Stimulated activated CD4-positive, alpha-beta T cell treated with anti-CD3 and anti-CD28 coated beads, Interleukin-1b, Interleukin-23, amount 100 ng/mL, for 48 hours (primary cell): ENCODE data around the gene DYNC1LI1.

Source experiments
- DNase-seq: peaks from one replicate; pipeline ENCODE4 v3.0.0-alpha.2; 2020

Gene DYNC1LI1

DNA sequence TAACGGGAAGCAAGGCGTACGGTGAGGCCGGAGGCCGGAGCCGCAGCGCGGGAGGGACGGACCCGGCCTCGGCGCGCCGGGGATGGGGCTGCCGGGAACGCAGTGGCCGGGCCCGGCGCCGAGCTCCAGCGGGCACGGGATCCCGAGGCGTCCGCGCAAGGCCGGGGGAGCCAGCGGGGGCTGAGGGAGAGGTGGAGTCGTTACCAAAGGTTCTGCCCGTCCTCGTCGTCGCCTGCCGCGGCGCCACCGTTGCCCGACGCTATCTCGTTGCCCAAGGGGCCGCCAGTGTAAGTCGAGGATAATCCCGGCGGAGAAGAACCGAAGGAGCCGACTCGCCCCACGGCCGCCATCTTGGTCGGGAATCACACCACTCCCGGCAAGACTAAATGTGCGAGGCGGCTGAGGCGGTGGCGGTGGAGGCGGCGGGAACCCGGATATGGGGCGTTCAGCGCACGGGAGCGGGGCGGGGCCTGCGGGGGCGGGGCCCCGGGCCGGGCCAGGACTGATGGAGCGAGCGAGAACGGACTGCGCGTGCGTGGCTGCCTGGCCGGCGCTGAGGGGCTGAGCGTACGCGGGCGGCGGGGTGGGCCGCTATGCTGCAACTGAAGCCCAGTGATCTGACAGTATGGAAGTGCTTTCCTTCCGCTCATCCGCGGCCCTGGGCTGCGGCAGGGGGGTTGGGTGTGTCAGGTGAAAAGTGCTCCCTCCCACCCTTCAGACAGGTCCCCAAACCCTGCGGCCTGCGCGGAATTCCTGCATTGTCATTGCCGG lies at the start of gene DYNC1LI1:
Gene DYNC1LI1 (minus strand): TSS at position 438 of the 771 bp plus-strand sequence. CDS start 88 bp downstream, at position 350.
- peak; percentile 93 for DNase-seq

DNA sequence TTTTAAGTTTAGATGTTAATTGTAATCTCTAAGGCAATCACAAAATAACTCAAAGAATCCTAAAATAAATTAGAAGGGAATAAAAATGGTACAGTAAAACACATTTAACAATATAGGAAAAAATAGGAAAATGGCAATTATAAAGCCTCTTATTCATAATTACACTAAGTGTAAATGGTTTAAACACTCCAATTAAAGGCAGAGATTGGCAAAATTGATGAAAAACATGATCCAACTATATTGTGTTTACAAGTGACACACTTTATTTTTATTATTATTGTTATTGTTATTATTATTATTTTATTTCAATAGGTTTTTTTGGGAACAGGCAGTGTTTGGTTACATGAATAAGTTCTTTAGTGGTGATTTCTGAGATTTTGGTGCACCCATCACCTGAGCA lies 48.7 kb upstream of the DYNC1LI1 start:
- no peak for DNase-seq

DNA sequence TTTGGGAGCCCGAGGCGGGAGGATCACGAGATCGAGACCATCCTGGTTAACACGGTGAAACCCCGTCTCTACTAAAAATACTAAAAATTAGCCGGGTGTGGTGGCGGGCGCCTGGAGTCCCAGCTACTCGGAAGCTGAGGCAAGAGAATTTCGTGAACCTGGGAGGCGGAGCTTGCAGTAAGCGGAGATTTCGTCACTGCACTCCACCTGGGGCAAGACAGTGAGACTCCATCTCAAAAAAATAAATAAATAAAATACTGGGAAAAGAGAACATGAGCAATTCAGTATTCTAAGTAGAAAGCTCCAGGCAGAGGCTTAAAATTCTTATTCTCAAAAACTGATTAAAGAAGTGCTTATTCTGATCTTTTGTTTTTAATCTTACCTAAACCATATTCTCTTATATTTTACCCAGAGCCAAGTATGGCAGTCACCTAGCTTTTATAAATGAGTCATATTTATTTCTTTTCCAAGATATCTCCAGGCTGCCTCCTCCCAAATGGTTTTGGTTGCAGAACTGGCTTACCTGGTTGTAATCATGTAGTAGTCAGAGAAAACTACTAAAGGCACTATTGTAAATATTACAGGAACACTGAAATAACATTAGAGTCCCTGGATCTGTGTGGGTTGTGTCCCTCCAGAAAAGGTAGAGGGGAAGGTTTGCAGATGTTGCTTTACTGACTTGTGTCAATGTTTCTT lies 45.8 kb upstream of the DYNC1LI1 start:
- DNase-seq, result no peak

DNA sequence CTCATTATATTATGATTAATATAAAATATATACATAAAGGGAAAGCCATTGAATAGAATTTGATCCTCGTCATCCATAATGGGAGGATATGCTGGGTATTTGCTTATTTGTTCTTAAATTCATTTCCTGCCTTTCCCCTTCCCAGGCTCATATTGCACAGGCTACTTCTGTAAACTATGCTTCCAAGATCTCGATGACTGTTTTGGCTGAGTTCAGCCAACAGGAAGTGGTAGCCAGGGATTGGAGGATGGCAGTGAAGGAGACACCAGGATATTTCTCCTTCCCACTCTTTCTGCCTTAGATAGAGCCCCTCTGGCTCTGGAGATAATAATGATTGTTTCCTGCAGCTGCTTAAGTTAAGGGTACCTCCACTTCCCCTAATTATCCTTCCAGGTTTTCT lies 44.3 kb upstream of the DYNC1LI1 start:
- DNase-seq, result no peak

DNA sequence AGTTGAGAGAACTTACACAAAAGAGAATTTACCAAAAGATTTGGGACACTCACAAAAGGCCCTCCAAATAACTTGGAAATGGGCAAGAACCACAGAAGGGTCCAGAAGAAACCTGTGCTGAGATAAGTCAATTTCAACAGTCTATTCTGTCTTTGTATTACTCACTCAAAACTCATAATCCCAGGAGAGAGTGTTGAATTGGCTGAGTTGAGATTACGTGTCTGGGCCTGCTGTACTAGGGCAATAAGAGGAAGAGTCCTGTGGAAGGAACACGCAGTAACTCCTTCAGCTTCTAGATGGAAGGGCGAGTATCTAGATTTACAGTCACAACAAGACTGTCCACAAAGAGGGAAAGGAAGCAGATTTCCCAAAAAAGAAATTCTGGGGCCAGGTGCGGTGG lies 42.5 kb upstream of the DYNC1LI1 start:
- no peak for DNase-seq

DNA sequence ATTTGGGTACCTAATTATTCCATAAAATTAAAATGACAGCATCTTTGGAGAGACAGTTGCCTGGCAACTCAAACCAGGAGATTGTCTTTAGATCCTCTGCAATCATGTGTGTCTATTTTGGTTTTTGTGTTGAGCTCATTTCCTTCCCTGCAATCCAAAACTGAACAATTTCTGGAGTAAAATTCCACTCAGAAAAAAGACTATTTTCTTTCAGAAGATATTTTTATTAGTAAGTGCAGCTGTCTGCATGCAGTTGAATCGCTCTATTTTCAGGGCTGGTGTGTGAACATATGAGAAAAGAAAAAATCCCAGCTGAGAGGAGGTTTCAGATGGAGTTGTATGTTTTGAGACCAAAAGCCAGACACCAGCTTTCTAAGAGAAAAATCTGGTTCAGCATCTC lies 41.9 kb upstream of the DYNC1LI1 start:
- DNase-seq, result no peak

DNA sequence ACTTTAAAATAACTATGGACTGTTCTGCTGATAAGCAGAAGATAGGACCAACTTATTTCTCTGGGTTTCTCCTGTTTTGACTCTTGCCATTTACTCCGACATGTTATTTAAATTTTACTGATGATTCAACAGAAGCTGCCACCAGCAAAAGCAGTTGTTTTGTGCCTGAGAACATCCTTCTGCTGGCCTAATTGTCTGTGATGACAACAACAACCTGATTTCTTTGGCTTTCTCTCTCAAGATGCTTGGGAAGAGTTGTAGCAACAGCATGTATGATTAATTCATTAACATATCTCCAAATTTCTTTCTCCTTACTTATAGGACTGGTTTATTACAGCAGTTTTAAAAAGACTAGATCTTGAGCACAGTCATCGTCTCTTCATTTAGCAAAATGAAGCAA lies 36.9 kb upstream of the DYNC1LI1 start:
- DNase-seq, result no peak

DNA sequence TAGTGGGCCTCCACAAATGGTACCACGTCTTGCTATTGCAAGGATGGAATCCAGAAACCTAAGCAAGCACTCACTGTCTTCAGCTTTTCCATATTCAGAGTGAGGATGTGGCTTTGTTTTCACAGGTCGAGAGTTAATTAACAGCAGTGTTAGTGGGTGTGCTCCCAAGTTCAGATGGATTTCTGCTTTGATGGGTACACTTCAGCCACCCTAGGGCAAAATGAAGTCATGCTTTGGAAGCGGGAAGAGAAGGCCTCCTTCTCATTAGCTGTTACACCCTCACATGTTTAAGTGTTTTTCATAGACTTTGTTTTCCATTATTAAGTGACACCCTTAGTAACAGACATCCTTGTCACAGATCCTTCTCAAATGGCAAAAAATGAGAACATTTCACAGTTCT lies 36.3 kb upstream of the DYNC1LI1 start:
- no peak for DNase-seq

DNA sequence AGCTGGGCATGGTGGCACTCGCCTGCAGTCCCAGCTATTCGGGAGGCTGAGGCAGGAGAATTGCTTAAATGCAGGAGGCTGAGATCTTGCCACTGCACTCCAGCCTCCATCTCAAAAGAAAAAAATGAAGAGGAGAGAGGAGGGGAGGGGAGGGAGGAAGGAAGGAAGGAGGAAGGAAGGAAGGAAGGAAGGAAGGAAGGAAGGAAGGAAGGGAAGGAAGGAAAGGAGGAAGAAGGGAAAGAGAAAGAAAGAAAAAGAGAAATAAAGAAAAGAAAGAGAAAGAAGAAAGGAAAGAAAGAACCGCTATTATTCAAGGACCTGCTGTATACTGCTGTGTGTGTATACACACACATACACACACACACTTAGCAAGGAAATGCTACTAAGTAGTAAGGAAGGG lies 35.6 kb upstream of the DYNC1LI1 start:
- no peak for DNase-seq

DNA sequence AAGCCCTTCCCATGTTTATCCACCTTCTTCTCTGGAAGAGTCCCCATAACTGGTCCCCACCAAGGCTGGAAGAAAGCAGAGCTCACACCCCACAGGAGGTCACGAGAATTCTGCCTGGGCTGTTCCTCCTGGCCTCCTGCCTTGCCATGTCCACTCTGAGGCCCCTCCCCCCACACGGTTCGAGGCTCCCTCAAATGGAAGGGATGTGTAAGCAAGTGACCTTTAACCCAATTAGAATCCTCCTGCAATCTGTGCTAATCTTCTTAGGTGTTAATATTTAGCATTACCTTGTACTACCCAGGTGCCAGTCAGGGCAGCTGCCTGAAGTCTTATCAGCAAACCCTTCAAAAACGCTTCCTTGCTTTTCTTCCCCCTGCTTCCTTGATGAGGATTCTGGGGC lies 32.4 kb upstream of the DYNC1LI1 start:
- no peak for DNase-seq

DNA sequence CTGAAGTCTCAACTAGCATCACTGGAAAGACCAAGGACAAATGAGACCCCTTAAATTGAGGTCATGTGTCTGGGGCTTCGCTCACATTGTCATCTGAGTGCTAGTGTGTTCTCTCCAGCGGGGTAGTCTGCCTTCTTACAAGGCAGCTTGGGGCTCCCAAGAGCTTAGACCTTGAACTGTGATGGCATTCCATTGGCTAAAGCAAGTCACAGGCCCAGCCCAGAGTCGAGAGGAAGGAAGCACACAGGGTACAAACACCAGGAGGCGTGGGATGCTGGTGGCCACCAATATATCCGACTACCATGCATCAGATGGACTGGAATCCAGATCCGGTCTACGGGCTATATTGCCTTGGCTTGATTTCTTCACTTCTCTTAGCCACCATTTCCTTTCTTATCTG lies 31.5 kb upstream of the DYNC1LI1 start:
- no peak for DNase-seq

DNA sequence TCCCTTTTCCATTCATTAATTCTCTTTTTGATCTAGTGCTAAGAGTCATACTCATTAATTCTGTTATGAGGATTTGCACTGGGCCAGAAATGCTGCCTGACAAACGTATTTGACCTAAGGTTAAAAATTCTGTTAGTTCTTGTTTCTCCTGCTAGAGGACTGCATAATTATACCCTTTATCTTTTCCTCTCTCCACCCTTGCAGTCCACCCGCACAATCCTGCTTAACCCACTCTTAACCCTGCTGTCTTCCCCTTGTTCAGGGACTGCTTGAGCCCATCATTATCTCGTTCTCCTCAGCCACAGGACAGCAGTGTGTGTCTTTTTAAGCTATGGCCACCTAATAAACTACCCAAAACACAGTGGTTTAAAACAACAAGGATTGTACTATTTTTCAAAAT lies 31.1 kb upstream of the DYNC1LI1 start:
- no peak for DNase-seq

DNA sequence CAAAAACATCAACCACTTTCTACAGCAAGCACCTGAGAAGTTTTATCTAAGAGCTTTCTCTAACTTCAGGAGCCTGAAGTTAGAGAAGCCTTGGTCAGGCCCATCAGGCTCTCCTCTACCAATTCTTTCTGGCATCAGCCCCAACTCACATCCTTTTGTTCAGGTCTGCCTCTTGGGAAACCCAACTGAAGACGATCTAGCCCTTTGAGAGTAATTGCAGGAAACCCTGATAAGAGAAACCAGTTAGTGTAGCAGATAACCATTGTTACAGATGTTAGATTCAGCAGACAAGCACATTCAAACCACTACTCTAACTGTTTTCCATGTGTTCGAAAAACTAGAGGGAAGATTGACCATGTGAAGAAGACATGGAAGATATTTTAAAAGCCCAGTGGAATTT lies 27.0 kb upstream of the DYNC1LI1 start:
- no peak for DNase-seq

DNA sequence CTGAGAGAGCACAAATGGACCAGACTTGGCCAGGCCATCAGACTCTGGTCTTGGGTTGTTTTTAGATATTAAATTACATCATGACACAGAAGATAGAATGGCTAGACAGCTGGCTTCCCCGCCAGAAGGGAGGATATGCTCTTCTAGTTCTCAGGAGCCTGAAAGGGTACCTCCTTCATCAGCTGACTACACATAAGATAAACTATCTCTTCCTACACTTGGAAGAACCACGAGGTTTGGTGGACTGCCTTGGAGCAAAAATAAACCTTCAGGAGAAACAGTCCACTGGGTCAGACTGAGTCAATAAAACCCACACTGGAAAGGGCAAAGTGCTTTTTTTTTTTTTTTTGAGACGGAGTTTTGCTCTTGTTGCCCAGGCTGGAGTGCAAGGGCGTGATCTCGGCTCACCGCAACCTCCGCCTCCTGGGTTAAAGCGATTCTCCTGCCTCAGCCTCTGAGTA lies 26.3 kb upstream of the DYNC1LI1 start:
- DNase-seq, result no peak

DNA sequence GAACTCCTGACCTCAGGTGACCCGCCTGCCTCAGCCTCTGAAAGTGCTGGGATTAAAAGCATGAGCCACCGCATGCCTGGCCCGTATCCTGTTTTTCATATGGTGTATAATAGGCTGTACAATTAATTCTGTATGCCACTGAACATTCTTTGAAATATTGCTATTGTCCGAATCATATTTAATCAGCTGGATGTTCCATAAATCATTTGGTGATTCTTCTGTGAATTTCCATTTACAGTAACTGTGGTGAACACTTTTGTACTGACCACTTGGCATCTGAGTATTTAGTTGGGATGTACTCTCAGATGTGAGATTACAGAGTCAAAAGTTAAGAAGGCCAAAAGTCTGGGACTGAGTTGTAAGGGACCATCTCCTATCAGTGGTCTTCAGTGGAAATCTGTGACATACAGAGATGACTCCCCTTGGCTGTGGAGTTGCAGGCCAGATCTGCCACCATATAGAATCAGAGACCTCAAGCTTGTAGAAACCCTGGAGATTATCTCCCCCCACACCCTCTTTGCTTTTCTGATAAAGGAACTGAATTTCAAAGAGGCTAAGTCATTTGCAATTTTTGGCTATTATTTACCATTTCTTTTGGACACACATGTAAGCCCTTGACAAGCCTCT lies 25.7 kb upstream of the DYNC1LI1 start:
- no peak for DNase-seq

DNA sequence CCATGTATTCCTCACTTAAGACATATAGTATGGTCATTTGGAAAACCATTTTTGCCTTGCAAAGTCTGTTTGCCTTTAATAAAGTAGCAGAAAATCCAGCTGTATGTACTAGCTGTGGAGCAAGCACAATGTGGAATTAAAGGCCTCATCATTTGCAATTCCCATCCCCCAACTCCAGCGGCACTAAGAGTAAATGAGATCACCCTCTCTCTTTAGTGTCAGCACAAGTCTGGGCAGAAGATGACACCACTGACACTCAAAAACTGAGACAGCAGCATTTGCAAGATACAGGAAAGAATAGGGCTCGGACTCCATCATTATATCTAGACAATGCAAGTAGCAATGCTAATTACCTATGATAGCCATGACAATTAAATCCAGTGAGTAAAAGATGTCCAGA lies 24.7 kb upstream of the DYNC1LI1 start:
- DNase-seq, result no peak

DNA sequence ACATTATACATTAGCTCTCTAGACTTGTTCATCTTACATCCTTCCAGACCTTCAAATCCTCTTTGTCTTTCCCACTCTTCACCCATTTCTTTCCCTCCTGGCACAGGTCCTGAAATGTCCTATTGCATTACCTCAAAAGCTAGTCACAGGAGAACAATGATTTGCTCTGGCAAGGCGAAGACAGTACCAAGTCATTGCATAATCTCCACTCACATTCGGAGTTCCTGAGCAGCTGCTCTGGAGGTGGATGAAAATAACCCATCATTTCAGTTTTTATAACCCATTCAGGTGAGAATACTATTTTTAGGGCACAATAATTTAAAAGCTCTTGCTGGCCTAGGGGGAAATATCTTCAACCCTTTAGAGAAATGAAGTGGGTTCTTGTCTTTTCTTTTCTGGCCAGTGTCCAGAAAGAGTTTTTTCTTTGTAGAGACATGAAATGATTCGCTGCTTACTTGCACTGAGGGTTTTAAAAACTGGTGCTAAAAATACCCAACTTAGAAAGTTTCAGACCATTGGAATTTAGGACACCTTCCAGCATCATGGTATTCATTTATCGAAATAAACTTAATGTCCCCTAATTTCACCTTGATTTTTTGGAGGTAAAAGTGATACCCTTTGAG lies 23.4 kb upstream of the DYNC1LI1 start:
- DNase-seq, result no peak

DNA sequence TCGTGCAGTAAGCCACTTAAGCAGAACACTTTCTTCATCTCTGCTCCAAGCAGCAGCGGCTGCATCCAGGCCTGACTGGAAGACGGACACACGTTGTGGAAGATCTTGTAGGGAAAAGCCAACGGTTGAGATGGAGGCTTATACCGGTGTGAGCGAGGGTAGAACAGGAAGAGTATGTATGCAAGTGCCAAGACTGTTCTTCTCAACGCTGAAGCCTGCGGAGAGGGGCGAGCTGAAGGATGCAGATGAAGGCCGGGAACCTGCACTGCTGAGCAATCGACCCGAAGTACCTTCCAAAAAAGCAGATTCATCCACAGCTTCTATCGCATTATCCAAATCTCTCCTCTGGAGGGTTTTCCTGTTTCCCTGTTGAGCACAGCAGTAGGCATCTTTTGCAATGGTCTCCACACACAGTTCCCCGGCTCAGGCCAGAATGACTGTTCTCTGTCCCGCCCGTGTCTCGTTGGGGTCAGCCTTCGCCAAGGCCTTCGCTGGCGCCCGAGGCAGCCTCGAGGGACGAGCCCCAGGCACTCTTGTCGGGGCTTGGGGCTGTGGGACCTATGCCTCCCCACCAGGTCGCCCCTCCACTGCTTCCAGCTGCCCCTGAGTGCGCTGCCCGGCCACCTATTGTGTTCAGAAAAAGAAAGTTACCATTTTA lies 22.2 kb upstream of the DYNC1LI1 start:
- no peak for DNase-seq

DNA sequence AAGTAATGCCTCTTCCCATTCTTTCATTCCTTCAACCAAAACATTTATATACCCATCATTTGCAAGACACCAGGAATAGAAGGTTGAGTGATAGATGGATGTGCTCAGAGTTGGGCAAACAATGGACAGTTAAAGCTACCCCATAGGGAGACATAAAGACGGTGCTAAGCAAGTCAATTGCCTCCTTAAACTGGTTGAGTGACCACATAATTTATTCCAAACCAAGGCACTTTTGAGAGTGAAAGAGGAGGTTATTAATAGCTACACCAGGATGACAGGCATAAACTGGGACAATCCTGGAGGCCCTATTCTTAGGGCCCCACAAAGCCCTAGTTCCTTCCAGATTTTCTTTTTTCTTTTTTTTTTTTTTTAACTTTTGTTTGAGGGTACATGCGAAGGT lies 21.4 kb upstream of the DYNC1LI1 start:
- DNase-seq, result no peak

DNA sequence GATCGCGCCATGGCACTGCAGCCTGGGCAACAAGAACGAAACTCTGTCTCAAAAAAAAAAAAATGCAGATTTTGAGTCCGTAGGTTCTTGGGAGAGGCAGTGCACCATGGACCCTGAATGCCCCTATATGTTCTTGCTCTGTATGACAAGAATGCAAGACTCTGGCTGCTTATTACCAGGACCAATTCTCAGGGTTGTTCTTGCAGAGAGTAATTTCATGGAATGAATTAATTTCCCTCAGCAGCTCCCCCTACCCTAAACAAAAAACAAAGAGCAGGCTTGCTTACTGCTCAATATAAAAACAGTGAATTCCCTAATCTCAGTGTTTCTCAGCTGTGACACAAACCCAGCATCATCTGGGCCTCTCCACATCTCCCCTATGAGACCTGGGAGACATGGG lies 20.5 kb upstream of the DYNC1LI1 start:
- no peak for DNase-seq

DNA sequence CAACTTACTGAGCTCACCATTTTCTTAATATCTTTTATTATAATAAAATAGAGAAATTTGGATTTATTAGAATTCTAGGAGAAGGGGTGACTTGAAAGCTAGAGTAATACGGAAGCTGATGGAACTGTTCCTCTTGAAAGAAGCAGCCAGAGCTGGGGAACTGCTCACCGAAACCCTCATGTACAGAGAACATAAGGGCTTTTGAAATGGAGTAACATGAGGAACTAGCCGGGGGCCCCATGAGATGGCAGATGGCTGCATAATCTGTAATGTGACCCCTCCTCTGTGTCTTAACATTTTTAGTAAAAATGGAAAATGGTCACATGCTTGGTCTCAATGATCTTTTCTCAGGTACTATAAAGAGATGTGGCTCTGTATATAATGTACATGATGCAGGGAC lies 15.7 kb upstream of the DYNC1LI1 start:
- DNase-seq, result no peak

DNA sequence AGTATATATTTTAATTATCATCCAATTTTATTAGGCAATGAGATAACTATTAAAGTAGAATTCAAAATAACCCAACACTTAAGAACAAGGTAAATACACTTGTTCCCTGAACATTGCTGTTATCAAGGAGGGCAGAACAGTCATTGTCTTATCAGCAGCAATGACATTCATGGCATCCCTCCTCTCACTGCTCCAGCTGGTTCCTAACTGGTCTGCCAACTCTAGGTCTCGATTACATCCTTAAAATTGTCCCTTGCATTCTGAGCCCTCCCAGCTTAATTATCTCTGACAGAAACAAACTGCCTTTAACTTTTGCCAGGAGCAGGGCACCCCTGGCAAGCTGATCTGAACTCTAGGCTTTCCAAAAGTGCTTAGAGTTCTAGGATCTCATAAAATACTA lies 14.0 kb upstream of the DYNC1LI1 start:
- DNase-seq, result no peak

DNA sequence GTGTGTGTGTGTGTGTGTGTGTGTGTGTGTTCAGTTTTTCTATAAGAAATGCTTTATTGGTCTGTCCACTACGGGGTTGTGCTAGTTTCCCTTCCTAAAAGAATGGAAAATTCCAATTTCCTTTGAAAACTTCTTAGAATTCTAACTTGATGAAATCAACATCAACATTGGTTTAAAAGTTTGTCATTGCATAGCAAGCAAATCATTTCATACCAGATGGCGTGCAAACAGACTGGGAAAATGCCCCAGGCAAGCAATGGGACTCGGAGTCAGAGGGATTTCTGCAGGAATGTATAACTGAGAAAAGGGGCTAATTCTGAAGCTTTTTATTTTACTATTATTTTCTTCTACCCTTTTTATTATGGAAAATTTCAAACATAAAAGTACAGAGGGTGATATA lies 13.1 kb upstream of the DYNC1LI1 start:
- DNase-seq, result no peak
